ENCODE measurements around the gene RSAD2. TPM values are rescaled to one million over a fixed set of nuclear protein-coding genes. Genes with fewer than 3 reads are reported as not detected.

RSAD2 gene
- total and polyA plus RNA-seq, 8 donors = 0.45 to 9.2 (median 1.4) TPM; not detected in 2

DNA sequence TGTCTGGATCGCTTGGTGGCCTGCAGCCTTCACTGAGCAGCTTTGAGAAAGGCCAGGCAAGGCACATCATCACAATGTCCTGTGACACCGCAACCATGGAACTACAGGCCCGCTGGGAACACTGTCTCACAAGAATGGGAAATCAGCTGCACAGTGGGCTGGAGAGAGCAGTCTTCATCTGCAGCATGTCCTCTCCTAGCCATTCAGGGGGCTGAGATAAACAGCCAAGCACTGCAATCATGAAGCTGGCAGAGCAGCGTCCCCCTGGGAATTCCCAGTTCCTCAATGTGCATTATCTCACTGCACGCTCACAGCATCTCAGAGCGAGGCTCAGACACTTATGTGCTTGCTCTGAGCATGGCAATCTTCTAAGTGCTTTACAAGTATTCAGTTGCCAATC lies 13.8 kb upstream of the RSAD2 start:
- 77 to 90% (median 84%) methylated on average over 5 to 6 of the region's 6 CpGs for WGBS, 5 donors
- H3K27ac ChIP-seq = peak overlapping the region in 1 of 5 donors; percentile 4

DNA sequence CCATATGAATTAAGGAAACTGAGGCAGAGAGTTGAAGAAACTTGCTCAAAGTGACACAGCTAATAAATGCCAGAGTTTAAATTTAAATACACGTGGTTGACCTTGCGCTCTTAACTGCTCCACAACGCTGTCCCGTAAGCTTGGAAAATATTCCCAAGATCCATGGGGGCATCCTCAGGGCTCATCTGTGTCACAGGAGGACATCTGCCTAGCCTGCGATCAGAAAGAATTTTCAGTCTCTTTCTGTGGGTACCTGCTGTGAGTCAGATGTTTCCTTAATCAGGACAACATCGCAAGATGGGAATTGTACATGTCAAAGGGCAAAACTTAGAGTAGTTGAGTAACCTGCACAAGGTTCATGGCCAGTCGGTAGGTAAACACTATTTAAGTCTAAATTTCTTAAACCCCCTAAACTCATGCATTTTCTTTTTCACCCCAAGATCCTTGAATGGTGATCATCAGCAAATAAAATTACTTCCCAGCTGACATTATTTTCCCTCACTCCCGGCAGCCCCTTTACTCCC lies 13.3 kb upstream of the RSAD2 start:
- Histone ChIP-seq H3K9me3 (peaks cover 0 to 14% (median 5%) of the 10 kb centered on the region in 4 donors), H3K4me1 (peaks cover 7 to 35% (median 17%) of the 10 kb centered on the region in 4 donors), H3K4me3 (peak overlapping the region; percentile 82 to 92 (median 83)), H3K27ac (peak overlapping the region in 4 of 5 donors; percentile 88 to 95 (median 92)), H3K27me3 (no peaks in the 10 kb centered on the region), H3K36me3 (peaks cover 11 to 38% (median 34%) of the 10 kb centered on the region in 4 donors)
- intact Hi-C loops (cut with DNase I; ENCODE audit: low total_unique reads) = no loop called here
- TF ChIP-seq EP300 (IDR thresholded peaks at IDR 0.05) (no peak), POLR2A (IDR thresholded peaks at IDR 0.05) (no peak), POLR2AphosphoS5 (IDR thresholded peaks at IDR 0.05) (no peak)
- TF ChIP-seq, protein P1, sequence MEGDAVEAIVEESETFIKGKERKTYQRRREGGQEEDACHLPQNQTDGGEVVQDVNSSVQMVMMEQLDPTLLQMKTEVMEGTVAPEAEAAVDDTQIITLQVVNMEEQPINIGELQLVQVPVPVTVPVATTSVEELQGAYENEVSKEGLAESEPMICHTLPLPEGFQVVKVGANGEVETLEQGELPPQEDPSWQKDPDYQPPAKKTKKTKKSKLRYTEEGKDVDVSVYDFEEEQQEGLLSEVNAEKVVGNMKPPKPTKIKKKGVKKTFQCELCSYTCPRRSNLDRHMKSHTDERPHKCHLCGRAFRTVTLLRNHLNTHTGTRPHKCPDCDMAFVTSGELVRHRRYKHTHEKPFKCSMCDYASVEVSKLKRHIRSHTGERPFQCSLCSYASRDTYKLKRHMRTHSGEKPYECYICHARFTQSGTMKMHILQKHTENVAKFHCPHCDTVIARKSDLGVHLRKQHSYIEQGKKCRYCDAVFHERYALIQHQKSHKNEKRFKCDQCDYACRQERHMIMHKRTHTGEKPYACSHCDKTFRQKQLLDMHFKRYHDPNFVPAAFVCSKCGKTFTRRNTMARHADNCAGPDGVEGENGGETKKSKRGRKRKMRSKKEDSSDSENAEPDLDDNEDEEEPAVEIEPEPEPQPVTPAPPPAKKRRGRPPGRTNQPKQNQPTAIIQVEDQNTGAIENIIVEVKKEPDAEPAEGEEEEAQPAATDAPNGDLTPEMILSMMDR (IDR thresholded peaks at IDR 0.05) = no peak
- 62 to 72% (median 68%) methylated on average over 8 of the region's 8 CpGs for WGBS, 5 donors
- DNase-seq = no peak

More for the DNA sequence above, 13.8 kb upstream of the RSAD2 start:
- DNase-seq = peak in 1 of 2 donors; percentile 60
- peaks cover 7 to 35% (median 17%) of the 10 kb centered on the region in 4 donors for H3K4me1 ChIP-seq
- peaks cover 0 to 19% (median 8%) of the 10 kb centered on the region in 4 donors for H3K9me3 ChIP-seq
- H3K27me3 ChIP-seq = no peaks in the 10 kb centered on the region
- intact Hi-C loops (cut with DNase I; ENCODE audit: low total_unique reads) = no loop called here
- H3K36me3 ChIP-seq = peaks cover 13 to 43% (median 39%) of the 10 kb centered on the region in 4 donors
- no peak for TF ChIP-seq POLR2AphosphoS5 (IDR thresholded peaks at IDR 0.05)
- no peak for TF ChIP-seq POLR2A (IDR thresholded peaks at IDR 0.05)
- TF ChIP-seq EP300 (IDR thresholded peaks at IDR 0.05) = no peak
- TF ChIP-seq, protein P1 (IDR thresholded peaks at IDR 0.05) = no peak
- peak overlapping the region in 1 of 4 donors; percentile 82 for H3K4me3 ChIP-seq

DNA sequence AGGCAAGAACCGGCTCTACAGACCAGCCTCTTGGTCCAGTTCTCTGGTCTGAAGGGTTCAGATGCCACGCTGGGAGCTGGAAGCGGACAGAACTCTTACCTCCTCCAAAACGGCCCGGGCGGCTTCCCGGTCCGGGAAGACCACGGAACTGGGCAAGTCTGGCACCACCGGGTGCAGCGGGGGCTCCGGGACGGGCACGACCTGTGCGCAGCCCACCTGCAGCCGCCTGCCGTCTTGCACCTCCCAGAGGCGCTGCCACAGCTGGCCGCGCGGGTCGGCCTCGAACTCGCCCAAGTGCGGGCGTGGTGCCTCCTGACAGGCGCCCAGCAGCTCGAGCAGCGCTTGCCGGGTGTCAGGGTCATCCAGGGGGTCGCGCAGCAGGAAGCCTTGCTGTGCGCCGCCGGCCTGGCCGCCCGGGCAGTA lies 12.6 kb upstream of the RSAD2 start:
- Histone ChIP-seq H3K27me3 (no peaks in the 10 kb centered on the region), H3K9me3 (peaks cover 0 to 8% (median under 1%) of the 10 kb centered on the region in 4 donors), H3K27ac (peak overlapping the region; percentile 85 to 95 (median 92)), H3K4me1 (peaks cover 7 to 35% (median 17%) of the 10 kb centered on the region in 4 donors), H3K4me3 (peak overlapping the region; percentile 82 to 92 (median 83)), H3K36me3 (peaks cover 4 to 31% (median 28%) of the 10 kb centered on the region in 4 donors)
- TF ChIP-seq, protein P1 (IDR thresholded peaks at IDR 0.05) = no peak
- TF ChIP-seq POLR2AphosphoS5 (IDR thresholded peaks at IDR 0.05) = no peak
- TF ChIP-seq POLR2A (IDR thresholded peaks at IDR 0.05) = no peak
- TF ChIP-seq EP300 (IDR thresholded peaks at IDR 0.05) = no peak
- WGBS, 5 donors = 3 to 22% (median 6%) methylated on average over 9 to 37 of the region's 37 CpGs
- intact Hi-C loops (cut with DNase I; ENCODE audit: low total_unique reads) = no loop called here
- peak; percentile 30 to 79 for DNase-seq

DNA sequence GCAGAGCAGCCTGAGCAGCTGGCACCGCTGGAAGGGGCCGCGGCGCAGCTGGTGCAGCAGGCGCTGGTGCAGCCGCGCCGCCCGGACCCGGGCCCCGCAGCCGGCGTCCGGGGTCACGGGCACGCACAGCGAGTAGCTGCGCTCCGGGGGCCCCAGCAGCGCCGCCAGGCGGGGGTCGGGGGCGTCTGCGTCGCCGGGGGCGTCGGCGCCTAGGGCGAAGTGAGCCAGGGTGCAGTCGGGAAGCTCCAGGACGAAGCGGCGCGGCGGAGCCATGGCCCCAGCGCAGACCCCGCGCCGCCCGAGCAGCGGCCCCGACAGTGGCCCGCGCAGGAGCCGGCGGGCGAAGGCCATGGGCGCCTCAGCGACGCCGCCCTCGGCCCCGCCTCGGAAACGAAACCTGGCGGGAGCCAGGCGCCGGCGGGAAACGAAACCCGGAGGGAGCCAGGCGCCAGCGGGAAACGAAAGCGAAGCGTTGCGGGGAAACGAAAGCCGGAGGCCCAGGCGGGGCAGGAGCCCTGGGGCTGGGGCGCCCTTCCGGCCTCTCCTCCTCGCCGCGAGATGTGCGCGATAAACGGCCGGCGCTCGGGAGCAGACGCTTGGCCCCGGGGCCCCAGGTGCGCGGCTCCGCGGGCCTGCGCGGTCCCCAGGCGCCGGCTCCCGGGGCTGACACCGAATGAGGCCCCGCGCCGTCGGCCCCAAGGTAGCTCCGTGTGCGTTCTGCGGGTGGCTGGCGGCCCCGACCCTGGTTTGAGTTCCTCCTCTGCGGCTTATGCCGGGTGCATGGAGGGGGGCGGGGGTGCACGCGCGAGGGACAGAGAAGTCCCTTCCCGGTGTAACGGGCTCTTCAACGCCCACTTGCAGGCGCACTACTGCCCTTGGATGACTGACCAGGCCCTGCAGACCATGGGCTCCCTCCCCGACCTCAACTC lies 12.0 kb upstream of the RSAD2 start, which contains the start of gene CMPK2:
Gene CMPK2 (minus strand): TSS at position 562 of the 929 bp plus-strand sequence. CDS start 211 bp downstream, at position 351.
- peak; percentile 85 to 92 for DNase-seq
- H3K27ac ChIP-seq = peak within 1 kb of the TSS; percentile 85 to 95 (median 92)
- TF ChIP-seq, protein P1 (IDR thresholded peaks at IDR 0.05) = peak in 3 of 7 experiments; percentile 9 to 43 (median 11)
- TF ChIP-seq POLR2AphosphoS5 (IDR thresholded peaks at IDR 0.05) (peak; percentile 38 to 80 (median 61)), EP300 (IDR thresholded peaks at IDR 0.05) (no peak)
- WGBS, 5 donors = 0 to 1% (median 0%) methylated on average over 35 to 115 of the region's 115 CpGs
- peaks cover 0 to 25% (median 21%) of the 10 kb centered on the region in 4 donors for H3K36me3 ChIP-seq
- peaks cover 0 to 1% (median 0%) of the 10 kb centered on the region in 4 donors for H3K9me3 ChIP-seq
- peak within 1 kb of the TSS; percentile 82 to 92 (median 83) for H3K4me3 ChIP-seq
- intact Hi-C loops (cut with DNase I; ENCODE audit: low total_unique reads) = no loop called here
- peaks cover 7 to 35% (median 17%) of the 10 kb centered on the region in 4 donors for H3K4me1 ChIP-seq
- no peaks in the 10 kb centered on the region for H3K27me3 ChIP-seq
